Heart right ventricle (tissue), 16 donors: ENCODE results near the gene ZNF764. TPM values are rescaled to one million over a fixed set of nuclear protein-coding genes. Genes with fewer than 3 reads are reported as not detected.

Source experiments
- ATAC-seq, 8 donors: fragments of 200-7000 bp; cut with Tn5 transposase; one replicate each; pipeline ENCODE4 v1.9.1; 2020; ENCODE audit warnings: mild to moderate bottlenecking in 8 of 8, moderate library complexity in 8 of 8, moderate number of reproducible peaks in 1 of 8
- DNase-seq, 2 donors: peaks; one replicate each; pipeline ENCODE4 v3.0.0-alpha.2; 2020
- H3K27ac ChIP-seq, 10 donors: fragments of 200-600 bp; sonication (generic) in 2 of 10; one replicate each; pipeline versions ENCODE4 v1.5.0 to v1.8.0; 2020 to 2022; ENCODE audit warnings: mild to moderate bottlenecking in 3 of 10
- H3K27me3 ChIP-seq, 7 donors: fragments of 200-600 bp; one replicate each; pipeline ENCODE4 v1.8.0; 2021 to 2022; ENCODE audit warnings: mild to moderate bottlenecking in 2 of 7
- H3K36me3 ChIP-seq, 9 donors: fragments of 200-600 bp; sonication (generic) in 1 of 9; one replicate each; pipeline versions ENCODE4 v1.5.0 to v1.8.0; 2020 to 2022; ENCODE audit warnings: mild to moderate bottlenecking in 2 of 9
- H3K4me1 ChIP-seq, 9 donors: fragments of 200-600 bp; sonication (generic) in 1 of 9; one replicate each; pipeline versions ENCODE4 v1.5.0 to v1.8.0; 2020 to 2022; ENCODE audit warnings: mild to moderate bottlenecking in 4 of 9
- H3K4me3 ChIP-seq, 10 donors: fragments of 200-600 bp; sonication (generic) in 2 of 10; one replicate each; pipeline versions ENCODE4 v1.5.0 to v1.8.0; 2020 to 2022; ENCODE audit warnings: mild to moderate bottlenecking in 7 of 10, moderate library complexity in 2 of 10
- H3K9me3 ChIP-seq, 11 donors: fragments of 200-600 bp in 10 of 11; sonication (generic) in 2 of 11; one replicate each; pipeline versions ENCODE4 v1.5.0 to v1.8.0; 2013 to 2022; ENCODE audit warnings: mild to moderate bottlenecking in 2 of 11, control low read depth in 1 of 11, moderate library complexity in 1 of 11
- CTCF ChIP-seq, 9 donors: fragments of 200-600 bp; sonication (generic) in 2 of 9; IDR thresholded peaks; one replicate each; pipeline versions ENCODE4 v1.5.0 to v1.8.0; 2021 to 2022; ENCODE audit warnings: antibody characterized with exemption in 9 of 9, mild to moderate bottlenecking in 5 of 9, moderate library complexity in 1 of 9
- WGBS, 2 donors: extraction: QIAGEN DNeasy Blood & Tissue Kit; methylation state at CpG; one replicate each; pipeline ENCODE4 v1.1.7; 2013; ENCODE audit warnings: inconsistent platforms in 1 of 2; 5-methylcytosine and 5-hydroxymethylcytosine counted together
- intact Hi-C, 10 donors: fragments of 100-400 bp; cut with DNase I; formaldehyde crosslinking; loops; one replicate each; pipeline versions ENCODE4 v1.11.1 to v1.14.2; 2022
- polyA plus RNA-seq, 2 donors: library from polyadenylated mRNA; stranded (reverse); fragments of 200-250 nt; gene quantifications; one replicate each; pipeline ENCODE4 v1.2.3, GENCODE V29; 2013
- total RNA-seq, 10 donors: library from RNA; stranded (reverse); fragmentation: NEBNext Ultra II Directional in 3 of 10; extraction: Animal tissue kit (Norgen Biotek cat#: 25700) in 3 of 10; gene quantifications; one replicate each; pipeline versions ENCODE4 v1.2.1 to v1.2.4, GENCODE V29; 2021 to 2023
- donor health status: Arrhythmogenic right ventricular cardiomyopathy.
- donor health status: ischemic (EF 13 %, LVEDD 7.1; RV severe dilation, severe dysfunction).
- donor health status: healthy with polysubstance abuse.
- donor health status: DM: no; HTN: yes; CAD: no.
- donor health status: DM: no; HTN: no; CAD: no.
- donor health status: ischemic (EF 25% LVEDD 6.9; RV normal size, moderate dysfunction).
- donor health status: ischemic (EF 25% LVEDD 5.7; RV mildly dilated, moderate dysfunction).
- donor health status: healthy.
- donor health status: DM: yes; HTN: yes; CAD: no.
- donor health status: Ischemic cardiomyopathy.
- donor health status: ischemic (EF 35%, LVEDD 5.7; RV mildly dilated, moderate dysfunction).
- donor health status: nonischemic (EF 11% LVEDD 7.7; RV severe dilation, severe dysfunction).
- donor health status: DM: yes; HTN: yes; CAD: no.
- donor health status: PGD.
- donor health status: ischemic (EF 29% LVEDD 5.4; RV normal size, mild dysfunction).
- donor health status: nonischemic (EF 23%, LVEDD 6.1; RV moderate dilation, normal function).

Gene ZNF764
- total and polyA plus RNA-seq, 12 donors, result 5.6 to 15.3 (median 10.3) TPM

- TF ChIP-seq CTCF (IDR thresholded peaks at IDR 0.05), result no peak
- intact Hi-C loops, result loop anchor here in 5 of 10 donors (5.0 to 10.0 kb wide), 6 partner anchors 40 to 468 kb away; partner anchors contain the start of genes ZNF785 (in 3 of the 5), ZNF688 (in 2 of the 5), ALDOA (in 1 of the 5) and SRCAP (in 1 of the 5)
- H3K4me3 ChIP-seq, result no peak overlapping the region
- 95% methylated on average over 56 to 57 of the region's 57 CpGs for WGBS, 2 donors
- ATAC-seq (no peak), DNase-seq (no peak)
- H3K9me3 ChIP-seq, result no peaks in the 10 kb centered on the region
- no peaks in the 10 kb centered on the region for H3K27me3 ChIP-seq
- H3K4me1 ChIP-seq, result peaks cover 5 to 49% (median 39%) of the 10 kb centered on the region in 9 donors
- peak overlapping the region in 1 of 10 donors; percentile 98 for H3K27ac ChIP-seq
- H3K36me3 ChIP-seq, result peaks cover 0 to 34% (median 18%) of the 10 kb centered on the region in 9 donors
Observed at GRCh38 chr16:30532285-30533145, 25.7 kb downstream of the ZNF764 start.

GRCh38 chr16:30530163-30531037 is 27.8 kb downstream of the ZNF764 start:
- no peaks in the 10 kb centered on the region for H3K27me3 ChIP-seq
- 86 to 88% methylated on average over 13 of the region's 13 CpGs for WGBS, 2 donors
- H3K4me3 ChIP-seq, result no peak overlapping the region
- H3K9me3 ChIP-seq, result no peaks in the 10 kb centered on the region
- no peak for DNase-seq
- no peak overlapping the region for H3K27ac ChIP-seq
- intact Hi-C loops, result loop anchor here in 5 of 10 donors (5.0 to 10.0 kb wide), 6 partner anchors 42 to 466 kb away; partner anchors contain the start of genes ZNF785 (in 3 of the 5), ZNF688 (in 2 of the 5), ALDOA (in 1 of the 5) and SRCAP (in 1 of the 5)
- ATAC-seq, result no peak
- no peak for TF ChIP-seq CTCF (IDR thresholded peaks at IDR 0.05)
- peaks cover 5 to 43% (median 37%) of the 10 kb centered on the region in 9 donors for H3K4me1 ChIP-seq
- peaks cover 0 to 36% (median 18%) of the 10 kb centered on the region in 9 donors for H3K36me3 ChIP-seq

GRCh38 chr16:30528799-30529457 is 29.2 kb downstream of the ZNF764 start:
- H3K4me3 ChIP-seq, result no peak overlapping the region
- 72 to 80% methylated on average over 4 of the region's 4 CpGs for WGBS, 2 donors
- ATAC-seq (no peak), DNase-seq (no peak)
- H3K27ac ChIP-seq, result peak overlapping the region in 6 of 10 donors; percentile 94 to 100 (median 98)
- H3K9me3 ChIP-seq, result no peaks in the 10 kb centered on the region
- H3K4me1 ChIP-seq, result peaks cover 8 to 52% (median 42%) of the 10 kb centered on the region in 9 donors
- TF ChIP-seq CTCF (IDR thresholded peaks at IDR 0.05), result no peak
- intact Hi-C loops, result loop anchor here in 7 of 10 donors (5.0 to 10.0 kb wide), 7 partner anchors 43 to 126 kb away; partner anchors contain the start of genes SEPHS2 (in 4 of the 7), ZNF688 (in 4 of the 7), DCTPP1 (in 1 of the 7) and FBRS (in 1 of the 7)
- H3K27me3 ChIP-seq, result no peaks in the 10 kb centered on the region
- peaks cover 0 to 49% (median 18%) of the 10 kb centered on the region in 9 donors for H3K36me3 ChIP-seq
